HuH-7.5 (cell line): ENCODE results near the gene HYAL1.
"Not testable (repeated sequence)": the region's sequence is repeated elsewhere in the genome, so short reads cannot be mapped to it uniquely, and the experiment has no call there.

Source experiments
- DNase-seq: peaks from one replicate; pipeline ENCODE4 v3.0.0; 2011; ENCODE audit warnings: low spot score

HYAL1 gene

GRCh38 chr3:50318615-50319014, 15.2 kb upstream of the HYAL1 start:
- no peak for DNase-seq

- no peak for DNase-seq
Observed at GRCh38 chr3:50318163-50318562, 14.8 kb upstream of the HYAL1 start.

- DNase-seq = no peak
Observed at GRCh38 chr3:50317300-50317699, 13.9 kb upstream of the HYAL1 start.

- no peak for DNase-seq
Observed at GRCh38 chr3:50316657-50317242, 13.4 kb upstream of the HYAL1 start.

- DNase-seq = no peak
Observed at GRCh38 chr3:50314816-50315215, 11.4 kb upstream of the HYAL1 start.

- no peak for DNase-seq
Observed at GRCh38 chr3:50314342-50314741, 11.0 kb upstream of the HYAL1 start.

- not testable (repeated sequence) for DNase-seq
Observed at GRCh38 chr3:50312041-50312440, 8.7 kb upstream of the HYAL1 start.

GRCh38 chr3:50304601-50305000, 1.2 kb upstream of the HYAL1 start:
- DNase-seq = no peak

- DNase-seq = no peak
Observed at GRCh38 chr3:50302095-50303012, 1.0 kb downstream of the HYAL1 start.

GRCh38 chr3:50300681-50301254, 2.6 kb downstream of the HYAL1 start:
- no peak for DNase-seq

- no peak for DNase-seq
Observed at GRCh38 chr3:50299929-50300680, 3.3 kb downstream of the HYAL1 start.

GRCh38 chr3:50299638-50299928, 3.8 kb downstream of the HYAL1 start:
- DNase-seq = no peak

GRCh38 chr3:50298836-50299637, 4.3 kb downstream of the HYAL1 start, which contains the start of the genes HYAL3 and NAA80:
Gene HYAL3 (minus strand): TSS chr3:50299405. CDS start chr3:50295602, 3,803 bp downstream.
Gene NAA80 (minus strand): TSS chr3:50299405. CDS start chr3:50297463, 1,942 bp downstream.
- peak; percentile 98 for DNase-seq

GRCh38 chr3:50297896-50298725, 5.3 kb downstream of the HYAL1 start:
- DNase-seq = peak; percentile 57

GRCh38 chr3:50297384-50297775, 6.0 kb downstream of the HYAL1 start:
- no peak for DNase-seq

- DNase-seq = no peak
Observed at GRCh38 chr3:50296721-50297383, 6.5 kb downstream of the HYAL1 start.

- DNase-seq = no peak
Observed at GRCh38 chr3:50295553-50296431, 7.6 kb downstream of the HYAL1 start.

GRCh38 chr3:50294492-50295403, 8.6 kb downstream of the HYAL1 start:
- no peak for DNase-seq
